Right cardiac atrium (tissue), 5 donors: ENCODE measurements around the gene SH3BGRL3. TPM values are rescaled to one million over a fixed set of nuclear protein-coding genes. Genes with fewer than 3 reads are reported as not detected.
A peak's percentile ranks its signal among the peaks of the same experiment; 100 is the strongest.

Experiments used
- ATAC-seq, 2 donors: fragments of 200-7000 bp; cut with Tn5 transposase; one replicate each; pipeline versions ENCODE4 v1.8.0 to v1.9.1; 2020; ENCODE audit warnings: moderate library complexity in 2 of 2, mild to moderate bottlenecking in 1 of 2
- DNase-seq, 3 donors: peaks; one replicate each; pipeline ENCODE4 v3.0.0-alpha.2; 2020
- H3K27ac ChIP-seq: one replicate; pipeline ENCODE4 v1.5.1; 2013; ENCODE audit warnings: mild to moderate bottlenecking, low read length, control low read depth, moderate library complexity
- H3K27me3 ChIP-seq: one replicate; pipeline ENCODE4 v1.6.1; 2013; ENCODE audit not compliant: control insufficient read depth, insufficient read depth
- H3K4me1 ChIP-seq: one replicate; pipeline ENCODE4 v1.6.1; 2013; ENCODE audit warnings: low read length; ENCODE audit not compliant: control insufficient read depth, insufficient read depth
- H3K4me3 ChIP-seq: one replicate; pipeline ENCODE4 v1.5.1; 2013; ENCODE audit warnings: low read length, control low read depth
- H3K9me3 ChIP-seq: one replicate; pipeline ENCODE4 v1.6.1; 2013; ENCODE audit warnings: low read length; ENCODE audit not compliant: control insufficient read depth
- WGBS: extraction: QIAGEN DNeasy Blood & Tissue Kit; methylation state at CpG from one replicate; pipeline ENCODE4 v1.1.7; 2013; 5-methylcytosine and 5-hydroxymethylcytosine counted together
- intact Hi-C, 4 donors: fragments of 100-400 bp; cut with DNase I; formaldehyde crosslinking; loops; one replicate each; pipeline versions ENCODE4 v1.11.0 to v1.14.0; 2022 to 2023
- polyA plus RNA-seq: library from polyadenylated mRNA; stranded (reverse); fragments of 200-250 nt; gene quantifications from one replicate; pipeline ENCODE4 v1.2.3, GENCODE V29; 2013
- total RNA-seq, 4 donors: library from RNA; stranded (reverse); fragmentation: NEBNext Ultra II Directional; extraction: Animal tissue kit (Norgen Biotek cat#: 25700); gene quantifications; one replicate each; pipeline ENCODE4 v1.2.1, GENCODE V29; 2021
- donor health status: healthy with polysubstance abuse.
- donor health status: DM: no; HTN: yes; CAD: no.
- donor health status: DM: no; HTN: no; CAD: no.
- donor health status: DM: no; HTN: yes; CAD: no; lungs with severe emphysema.
- donor health status: DM: yes; HTN: yes; CAD: no.

The SH3BGRL3 gene
- total and polyA plus RNA-seq, 5 donors, result 28.9 to 71.3 (median 47.5) TPM

- DNase-seq (no peak), ATAC-seq (no peak)
- H3K4me3 ChIP-seq, result no peak overlapping the region
- no peaks in the 10 kb centered on the region for H3K27me3 ChIP-seq
- WGBS, result 82% methylated on average over 2 of the region's 2 CpGs
- intact Hi-C loops, result no loop called here
- H3K4me1 ChIP-seq, result peaks cover 3% of the 10 kb centered on the region
- H3K27ac ChIP-seq, result no peak overlapping the region
- H3K9me3 ChIP-seq, result no peaks in the 10 kb centered on the region
Observed at GRCh38 chr1:26259005-26259404, 20.9 kb upstream of the SH3BGRL3 start.

GRCh38 chr1:26259578-26259977, 20.3 kb upstream of the SH3BGRL3 start:
- intact Hi-C loops, result no loop called here
- Histone ChIP-seq H3K4me1 (peaks cover 3% of the 10 kb centered on the region), H3K4me3 (no peak overlapping the region), H3K9me3 (no peaks in the 10 kb centered on the region), H3K27me3 (no peaks in the 10 kb centered on the region), H3K27ac (no peak overlapping the region)
- 79% methylated on average over 5 of the region's 5 CpGs for WGBS
- ATAC-seq (no peak), DNase-seq (no peak)

GRCh38 chr1:26263212-26263611, 16.7 kb upstream of the SH3BGRL3 start:
- intact Hi-C loops, result no loop called here
- 85% methylated on average over 5 of the region's 5 CpGs for WGBS

GRCh38 chr1:26265405-26265804, 14.5 kb upstream of the SH3BGRL3 start:
- ATAC-seq, result no peak

More at GRCh38 chr1:26263212-26263611, 16.7 kb upstream of the SH3BGRL3 start:
- no peak for DNase-seq
- Histone ChIP-seq H3K4me3 (no peak overlapping the region), H3K9me3 (no peaks in the 10 kb centered on the region), H3K27me3 (no peaks in the 10 kb centered on the region), H3K27ac (no peak overlapping the region), H3K4me1 (peaks cover under 1% of the 10 kb centered on the region)
- ATAC-seq, result no peak

GRCh38 chr1:26268290-26269197, 11.3 kb upstream of the SH3BGRL3 start:
- 96% methylated on average over 9 of the region's 9 CpGs for WGBS
- intact Hi-C loops, result no loop called here
- no peak overlapping the region for H3K4me3 ChIP-seq
- DNase-seq, result no peak
- no peaks in the 10 kb centered on the region for H3K4me1 ChIP-seq
- no peak overlapping the region for H3K27ac ChIP-seq
- no peak for ATAC-seq
- no peaks in the 10 kb centered on the region for H3K9me3 ChIP-seq
- H3K27me3 ChIP-seq, result no peaks in the 10 kb centered on the region

More at GRCh38 chr1:26265405-26265804, 14.5 kb upstream of the SH3BGRL3 start:
- Histone ChIP-seq H3K27ac (no peak overlapping the region), H3K4me1 (no peaks in the 10 kb centered on the region), H3K9me3 (no peaks in the 10 kb centered on the region), H3K27me3 (no peaks in the 10 kb centered on the region), H3K4me3 (no peak overlapping the region)
- DNase-seq, result no peak
- 98% methylated on average over 1 of the region's 1 CpG for WGBS
- intact Hi-C loops, result no loop called here

- 97% methylated on average over 4 of the region's 4 CpGs for WGBS
- no peak overlapping the region for H3K27ac ChIP-seq
- H3K27me3 ChIP-seq, result no peaks in the 10 kb centered on the region
- intact Hi-C loops, result no loop called here
- no peak overlapping the region for H3K4me3 ChIP-seq
- no peaks in the 10 kb centered on the region for H3K9me3 ChIP-seq
- no peak for DNase-seq
- H3K4me1 ChIP-seq, result no peaks in the 10 kb centered on the region
- ATAC-seq, result no peak
Observed at GRCh38 chr1:26269198-26269550, 10.7 kb upstream of the SH3BGRL3 start.

GRCh38 chr1:26274801-26275425, 5.0 kb upstream of the SH3BGRL3 start:
- H3K27me3 ChIP-seq, result no peaks in the 10 kb centered on the region
- no peaks in the 10 kb centered on the region for H3K9me3 ChIP-seq
- H3K27ac ChIP-seq, result peak overlapping the region; percentile 48
- WGBS, result 82% methylated on average over 11 of the region's 11 CpGs
- ATAC-seq, result no peak
- no peak overlapping the region for H3K4me3 ChIP-seq
- intact Hi-C loops, result loop anchor here (2.0 to 5.0 kb wide), 2 partner anchors 46 to 47 kb away; no protein-coding TSS in a partner anchor
- DNase-seq, result no peak
- peaks cover 10% of the 10 kb centered on the region for H3K4me1 ChIP-seq

GRCh38 chr1:26275580-26276431, 4.1 kb upstream of the SH3BGRL3 start:
- Histone ChIP-seq H3K4me1 (peaks cover 10% of the 10 kb centered on the region), H3K4me3 (no peak overlapping the region), H3K27ac (peak overlapping the region; percentile 79), H3K27me3 (no peaks in the 10 kb centered on the region), H3K9me3 (no peaks in the 10 kb centered on the region)
- peak; percentile 84 to 85 for ATAC-seq
- DNase-seq, result peak; percentile 85 to 91 (median 88)
- WGBS, result 19% methylated on average over 3 of the region's 3 CpGs
- intact Hi-C loops, result loop anchor here in 3 of 4 donors (2.0 to 5.0 kb wide), 2 partner anchors 45 to 46 kb away; no protein-coding TSS in a partner anchor

- peaks cover 10% of the 10 kb centered on the region for H3K4me1 ChIP-seq
- no peaks in the 10 kb centered on the region for H3K9me3 ChIP-seq
- no peak overlapping the region for H3K4me3 ChIP-seq
- ATAC-seq, result no peak
- intact Hi-C loops, result loop anchor here in 2 of 4 donors (5.0 kb wide), 1 partner anchor 46 kb away; no protein-coding TSS in a partner anchor
- DNase-seq, result peak in 1 of 3 donors; percentile 69
- no peaks in the 10 kb centered on the region for H3K27me3 ChIP-seq
- 60% methylated on average over 2 of the region's 2 CpGs for WGBS
- peak overlapping the region; percentile 79 for H3K27ac ChIP-seq
Observed at GRCh38 chr1:26276432-26276838, 3.5 kb upstream of the SH3BGRL3 start.

GRCh38 chr1:26277261-26277661, 2.6 kb upstream of the SH3BGRL3 start:
- ATAC-seq (no peak), DNase-seq (no peak)
- no peaks in the 10 kb centered on the region for H3K9me3 ChIP-seq
- H3K4me1 ChIP-seq, result peaks cover 10% of the 10 kb centered on the region
- peak overlapping the region; percentile 21 for H3K27ac ChIP-seq
- 68% methylated on average over 3 of the region's 3 CpGs for WGBS
- no peaks in the 10 kb centered on the region for H3K27me3 ChIP-seq
- intact Hi-C loops, result loop anchor here in 2 of 4 donors (5.0 kb wide), 1 partner anchor 45 kb away; no protein-coding TSS in a partner anchor
- H3K4me3 ChIP-seq, result no peak overlapping the region
